Sigmoid colon (tissue), 4 donors: Measurements from ENCODE around the gene GBP5.

Source experiments
- EP300 ChIP-seq, 4 donors: sonication (generic); formaldehyde crosslinking; IDR thresholded peaks; one replicate each; pipeline ENCODE4 v1.6.1; 2017; ENCODE audit warnings: antibody characterized with exemption in 4 of 4
- POLR2A ChIP-seq, 2 donors: fragments of 450-650 bp; IDR thresholded peaks; one replicate each; pipeline ENCODE4 v1.6.1; 2016; ENCODE audit warnings: antibody characterized with exemption in 2 of 2, mild to moderate bottlenecking in 2 of 2, moderate library complexity in 2 of 2
- POLR2AphosphoS5 ChIP-seq, 4 donors: sonication (generic); formaldehyde crosslinking; IDR thresholded peaks; one replicate each; pipeline ENCODE4 v1.6.1; 2017; ENCODE audit warnings: antibody characterized with exemption in 4 of 4
- TF ChIP-seq, protein P1 (sequence below), 4 experiments: fragments of 450-650 bp in 3 of 4; fragments of 200-600 bp in 1 of 4; IDR thresholded peaks; one replicate each; pipeline ENCODE4 v1.5.1; 2016 to 2019; ENCODE audit warnings: antibody characterized with exemption in 4 of 4, mild to moderate bottlenecking in 3 of 4, moderate library complexity in 2 of 4

DNA sequence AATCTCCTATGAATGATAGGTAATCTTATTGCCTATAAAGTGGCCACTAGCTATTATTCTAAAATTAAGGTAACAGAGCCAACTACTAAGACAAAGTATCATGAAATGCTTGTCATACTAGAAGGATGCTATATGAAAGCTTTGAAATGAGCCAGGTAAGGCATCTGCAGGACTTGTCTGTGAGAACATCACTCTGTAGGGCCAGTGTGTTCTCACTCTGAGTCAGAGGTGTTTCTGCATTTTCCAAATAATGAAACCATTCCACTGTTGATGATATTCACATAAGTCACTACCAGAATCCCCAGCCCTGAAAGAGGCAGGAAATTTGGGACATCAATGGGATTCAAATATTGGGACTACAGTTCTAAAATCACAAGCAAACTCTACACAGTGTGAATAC is 25.8 kb upstream of the GBP5 start:
- TF ChIP-seq, protein P1, sequence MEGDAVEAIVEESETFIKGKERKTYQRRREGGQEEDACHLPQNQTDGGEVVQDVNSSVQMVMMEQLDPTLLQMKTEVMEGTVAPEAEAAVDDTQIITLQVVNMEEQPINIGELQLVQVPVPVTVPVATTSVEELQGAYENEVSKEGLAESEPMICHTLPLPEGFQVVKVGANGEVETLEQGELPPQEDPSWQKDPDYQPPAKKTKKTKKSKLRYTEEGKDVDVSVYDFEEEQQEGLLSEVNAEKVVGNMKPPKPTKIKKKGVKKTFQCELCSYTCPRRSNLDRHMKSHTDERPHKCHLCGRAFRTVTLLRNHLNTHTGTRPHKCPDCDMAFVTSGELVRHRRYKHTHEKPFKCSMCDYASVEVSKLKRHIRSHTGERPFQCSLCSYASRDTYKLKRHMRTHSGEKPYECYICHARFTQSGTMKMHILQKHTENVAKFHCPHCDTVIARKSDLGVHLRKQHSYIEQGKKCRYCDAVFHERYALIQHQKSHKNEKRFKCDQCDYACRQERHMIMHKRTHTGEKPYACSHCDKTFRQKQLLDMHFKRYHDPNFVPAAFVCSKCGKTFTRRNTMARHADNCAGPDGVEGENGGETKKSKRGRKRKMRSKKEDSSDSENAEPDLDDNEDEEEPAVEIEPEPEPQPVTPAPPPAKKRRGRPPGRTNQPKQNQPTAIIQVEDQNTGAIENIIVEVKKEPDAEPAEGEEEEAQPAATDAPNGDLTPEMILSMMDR (IDR thresholded peaks at IDR 0.05): no peak
- TF ChIP-seq POLR2AphosphoS5 (IDR thresholded peaks at IDR 0.05): no peak
- TF ChIP-seq POLR2A (IDR thresholded peaks at IDR 0.05): no peak
- TF ChIP-seq EP300 (IDR thresholded peaks at IDR 0.05): no peak
